OCI-LY1 (cell line): ENCODE data around the gene POLR2H.

ENCODE experiments used
- EZH2 ChIP-seq: fragments of 200-600 bp; sonication (generic), shearing (Covaris generic); IDR thresholded peaks from 2 replicates; pipeline ENCODE4 v1.8.0; 2017; ENCODE audit warnings: borderline replicate concordance, mixed run types, mild to moderate bottlenecking, antibody characterized with exemption, low read length, moderate library complexity, mixed read lengths
- TF ChIP-seq, protein P1 (sequence below): fragments of 200-600 bp; sonication (generic), shearing (Covaris generic); IDR thresholded peaks from 2 replicates; pipeline ENCODE4 v1.5.1; 2017; ENCODE audit warnings: mild to moderate bottlenecking, antibody characterized with exemption, low read length, moderate library complexity, mixed read lengths

- TF ChIP-seq EZH2: no peak
- TF ChIP-seq, protein P1, sequence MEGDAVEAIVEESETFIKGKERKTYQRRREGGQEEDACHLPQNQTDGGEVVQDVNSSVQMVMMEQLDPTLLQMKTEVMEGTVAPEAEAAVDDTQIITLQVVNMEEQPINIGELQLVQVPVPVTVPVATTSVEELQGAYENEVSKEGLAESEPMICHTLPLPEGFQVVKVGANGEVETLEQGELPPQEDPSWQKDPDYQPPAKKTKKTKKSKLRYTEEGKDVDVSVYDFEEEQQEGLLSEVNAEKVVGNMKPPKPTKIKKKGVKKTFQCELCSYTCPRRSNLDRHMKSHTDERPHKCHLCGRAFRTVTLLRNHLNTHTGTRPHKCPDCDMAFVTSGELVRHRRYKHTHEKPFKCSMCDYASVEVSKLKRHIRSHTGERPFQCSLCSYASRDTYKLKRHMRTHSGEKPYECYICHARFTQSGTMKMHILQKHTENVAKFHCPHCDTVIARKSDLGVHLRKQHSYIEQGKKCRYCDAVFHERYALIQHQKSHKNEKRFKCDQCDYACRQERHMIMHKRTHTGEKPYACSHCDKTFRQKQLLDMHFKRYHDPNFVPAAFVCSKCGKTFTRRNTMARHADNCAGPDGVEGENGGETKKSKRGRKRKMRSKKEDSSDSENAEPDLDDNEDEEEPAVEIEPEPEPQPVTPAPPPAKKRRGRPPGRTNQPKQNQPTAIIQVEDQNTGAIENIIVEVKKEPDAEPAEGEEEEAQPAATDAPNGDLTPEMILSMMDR: no peak
Observed at GRCh38 chr3:184336547-184337398, 24.7 kb upstream of the POLR2H start.
